HG02571 (cell line): Measurements from ENCODE around the gene SDF2L1.
"Not testable (repeated sequence)": the region's sequence is repeated elsewhere in the genome, so short reads cannot be mapped to it uniquely, and the experiment has no call there.

ENCODE experiments used
- ATAC-seq: cut with Tn5 transposase; IDR thresholded peaks from one replicate; pipeline ENCODE4 v1.9.1; 2021; ENCODE audit warnings: mild to moderate bottlenecking, moderate library complexity; ENCODE audit not compliant: unreplicated experiment

SDF2L1 gene

DNA sequence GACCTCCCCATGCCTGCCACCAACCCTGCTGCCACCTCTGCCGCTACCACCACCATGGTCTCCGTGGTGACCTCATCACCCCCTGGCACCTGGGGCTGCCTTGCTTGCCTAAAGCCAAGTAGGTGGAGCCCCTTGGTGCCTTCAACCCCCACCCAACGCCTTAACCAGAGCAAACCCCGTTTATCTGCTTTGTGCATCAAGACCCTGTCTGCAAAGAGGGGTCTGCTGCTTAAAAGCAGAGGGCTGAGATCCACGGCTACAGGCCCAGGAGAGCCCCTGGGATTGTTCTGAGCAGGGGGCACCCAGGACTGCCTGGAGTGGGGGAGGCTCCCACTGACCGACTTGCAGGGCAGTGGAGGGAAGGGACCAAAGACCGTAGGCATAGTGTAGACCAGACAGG lies 18.8 kb downstream of the SDF2L1 start:
- ATAC-seq, result no peak

DNA sequence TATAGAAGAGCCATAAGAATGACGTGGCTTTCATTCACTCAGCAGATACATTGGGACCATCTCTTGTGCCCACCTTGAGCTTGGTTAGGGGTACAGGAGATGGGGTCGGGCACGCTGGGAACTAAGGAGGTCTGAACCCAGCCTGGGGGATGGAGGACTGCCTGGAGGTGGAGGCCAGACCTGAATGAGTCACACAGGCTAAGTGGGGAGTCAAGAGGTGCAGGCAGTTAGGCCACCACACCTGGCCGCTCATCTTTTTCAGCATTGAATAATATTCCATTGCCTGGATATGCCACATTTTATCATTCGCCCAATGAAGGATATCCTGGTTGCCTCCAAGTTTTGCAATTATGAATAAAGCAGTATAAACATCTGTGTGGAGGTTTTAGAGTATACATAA lies 19.9 kb downstream of the SDF2L1 start:
- no peak for ATAC-seq

DNA sequence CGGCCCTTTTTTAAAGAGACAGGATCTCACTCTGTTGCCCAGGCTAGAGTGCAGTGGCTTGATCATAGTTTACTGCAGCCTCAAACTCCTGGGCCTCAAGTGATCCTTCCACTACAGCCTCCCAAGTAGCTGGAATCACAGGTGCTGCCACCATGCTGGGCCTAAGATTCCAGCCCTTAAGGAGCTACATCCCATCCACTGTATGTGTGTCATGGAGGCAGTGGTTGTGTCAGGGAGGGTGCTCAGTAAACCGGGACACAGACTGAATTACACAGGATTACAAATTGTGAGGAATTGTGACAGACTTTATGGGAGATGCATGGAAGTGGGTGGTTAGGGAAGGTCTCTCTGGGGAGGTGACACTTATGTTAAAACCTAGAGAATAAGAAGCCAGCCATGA lies 21.6 kb downstream of the SDF2L1 start:
- ATAC-seq, result no peak

DNA sequence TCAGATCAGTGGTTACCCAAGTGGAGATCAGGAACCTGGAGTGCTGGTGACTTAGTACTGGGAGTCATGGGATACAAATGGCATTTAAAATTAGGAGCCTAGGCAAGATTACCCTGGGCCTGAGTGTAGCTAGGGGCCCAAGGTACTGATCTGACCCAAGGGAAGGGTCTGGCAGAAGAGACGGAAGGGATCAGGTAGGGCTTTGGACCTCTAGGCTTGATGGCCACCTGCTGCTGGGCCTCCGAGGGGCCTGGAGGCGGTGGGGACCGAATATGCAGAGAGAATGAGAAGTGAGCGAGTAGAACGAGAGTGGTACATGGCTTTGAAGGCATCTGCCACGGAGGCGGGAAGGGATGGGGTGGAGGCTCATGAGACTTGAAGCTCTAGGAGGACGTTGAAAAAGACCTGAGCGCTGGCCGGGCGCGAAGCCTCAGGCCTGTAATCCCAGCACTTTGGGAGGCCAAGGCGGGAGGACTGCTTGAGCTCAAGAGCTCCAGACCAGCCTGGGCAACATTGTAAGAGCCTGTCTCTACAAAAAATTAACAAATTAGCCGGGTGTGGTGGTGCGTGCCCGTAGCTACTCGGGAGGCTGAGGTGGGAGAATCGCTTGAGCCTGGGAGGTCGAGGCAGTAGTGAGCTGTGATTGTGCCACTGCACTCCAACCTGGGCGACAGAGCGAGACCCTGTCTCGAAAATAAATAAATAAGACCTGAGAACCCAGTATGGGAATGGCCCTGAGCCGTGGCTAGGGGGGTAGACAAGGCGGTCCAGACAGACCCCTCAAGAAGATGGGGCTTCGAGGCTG lies 23.1 kb downstream of the SDF2L1 start:
- ATAC-seq, result no peak

DNA sequence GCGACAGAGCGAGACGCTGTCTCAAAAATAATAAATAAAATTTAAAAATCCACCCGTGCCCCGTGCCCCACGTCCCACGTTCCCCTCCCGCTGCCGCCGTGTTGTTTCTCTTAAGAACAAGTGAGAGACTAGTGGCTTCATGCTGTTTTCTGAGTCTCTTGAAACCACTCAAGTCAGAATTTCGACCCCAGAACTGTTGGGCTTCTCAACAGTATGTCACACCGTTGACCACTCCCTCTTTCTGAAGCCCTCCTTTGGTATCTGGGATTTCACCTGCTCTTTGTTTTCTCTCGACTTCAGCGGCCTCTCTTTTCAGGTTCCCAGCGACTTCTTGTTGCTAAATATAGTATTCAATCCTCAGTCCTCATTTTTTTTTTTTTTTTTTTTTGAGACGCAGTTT lies 24.7 kb downstream of the SDF2L1 start:
- ATAC-seq, result no peak

DNA sequence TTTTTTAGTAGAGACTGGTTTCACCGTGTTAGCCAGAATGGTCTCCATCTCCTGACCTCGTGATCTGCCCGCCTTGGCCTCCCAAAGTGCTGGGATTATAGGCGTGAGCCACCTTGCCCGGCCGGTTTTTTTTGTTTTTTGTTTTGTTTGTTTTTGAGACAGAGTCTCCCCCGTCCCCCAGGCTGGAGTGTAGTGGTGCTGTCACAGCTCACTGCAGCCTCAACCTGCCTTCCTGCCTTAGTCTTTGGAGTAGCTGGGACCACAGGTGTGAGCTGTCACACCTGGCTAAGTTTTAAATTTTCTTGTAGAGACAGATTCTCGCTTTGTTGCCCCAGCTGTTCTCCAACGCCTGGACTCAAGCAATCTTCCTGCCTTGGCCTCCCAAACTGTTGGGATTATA lies 26.9 kb downstream of the SDF2L1 start:
- ATAC-seq, result no peak

DNA sequence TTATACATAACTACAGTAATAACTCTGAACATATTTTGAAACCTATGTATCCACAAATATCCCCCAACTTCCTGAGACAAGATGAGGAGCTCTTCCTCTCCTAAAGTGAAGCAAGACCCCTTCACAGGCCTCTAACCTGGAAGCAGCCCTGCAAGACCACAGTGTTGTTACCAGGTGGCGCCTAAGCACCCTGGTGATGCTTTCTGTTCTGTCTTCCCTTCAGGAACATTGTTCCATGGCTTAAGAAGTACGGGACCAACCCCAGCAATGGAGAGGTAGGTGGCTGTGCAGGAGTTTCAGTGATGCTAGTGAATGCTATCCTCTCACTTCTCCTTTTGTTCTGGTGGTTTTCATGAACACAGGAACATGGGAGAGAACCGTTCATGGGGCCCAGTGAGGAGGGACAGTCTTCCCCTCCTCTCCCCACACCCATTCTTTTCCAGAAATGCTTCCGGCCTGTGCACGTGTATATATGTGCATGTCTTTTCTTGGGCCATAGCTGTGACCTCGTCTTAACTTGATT lies 30.1 kb downstream of the SDF2L1 start:
- ATAC-seq, result no peak

DNA sequence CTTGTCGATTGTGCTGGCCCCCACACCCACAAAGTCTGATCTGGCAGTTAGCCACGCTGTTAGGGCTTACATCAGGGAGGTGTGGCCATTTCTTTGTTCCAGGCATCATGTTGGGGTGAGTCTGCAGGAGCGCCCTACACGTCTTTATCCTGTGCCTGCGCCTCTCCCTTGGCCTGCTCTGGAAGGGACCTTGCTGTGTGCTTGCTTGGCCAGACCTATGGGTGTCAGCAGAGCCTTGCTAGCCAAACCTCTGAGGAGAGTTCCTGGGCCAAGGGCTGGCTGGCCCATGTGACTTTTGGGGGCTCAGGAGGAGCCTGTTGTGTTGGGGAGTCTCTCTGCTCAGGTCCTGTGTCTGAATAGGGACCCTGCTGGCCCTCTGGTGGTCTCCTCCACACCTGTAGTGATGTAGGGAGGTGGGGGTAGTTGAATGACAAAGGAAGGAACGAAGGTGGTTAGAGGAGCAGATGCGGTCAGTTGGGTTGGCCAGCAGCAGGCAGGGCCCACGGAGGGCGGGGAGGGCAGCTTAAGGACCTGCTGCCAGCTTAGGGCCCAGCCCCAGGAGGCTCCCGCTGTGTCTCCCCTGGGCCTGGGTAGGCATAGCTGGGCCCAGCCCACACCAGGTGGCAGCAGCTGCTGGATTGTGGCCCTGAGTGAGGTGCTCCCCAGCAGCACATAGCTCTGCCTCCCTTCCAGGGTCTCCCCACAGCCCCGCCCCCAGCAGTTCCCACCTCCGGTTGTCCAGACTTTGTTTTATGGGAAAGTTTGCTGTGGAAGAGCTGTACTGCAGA lies 31.6 kb downstream of the SDF2L1 start:
- ATAC-seq, result no peak

DNA sequence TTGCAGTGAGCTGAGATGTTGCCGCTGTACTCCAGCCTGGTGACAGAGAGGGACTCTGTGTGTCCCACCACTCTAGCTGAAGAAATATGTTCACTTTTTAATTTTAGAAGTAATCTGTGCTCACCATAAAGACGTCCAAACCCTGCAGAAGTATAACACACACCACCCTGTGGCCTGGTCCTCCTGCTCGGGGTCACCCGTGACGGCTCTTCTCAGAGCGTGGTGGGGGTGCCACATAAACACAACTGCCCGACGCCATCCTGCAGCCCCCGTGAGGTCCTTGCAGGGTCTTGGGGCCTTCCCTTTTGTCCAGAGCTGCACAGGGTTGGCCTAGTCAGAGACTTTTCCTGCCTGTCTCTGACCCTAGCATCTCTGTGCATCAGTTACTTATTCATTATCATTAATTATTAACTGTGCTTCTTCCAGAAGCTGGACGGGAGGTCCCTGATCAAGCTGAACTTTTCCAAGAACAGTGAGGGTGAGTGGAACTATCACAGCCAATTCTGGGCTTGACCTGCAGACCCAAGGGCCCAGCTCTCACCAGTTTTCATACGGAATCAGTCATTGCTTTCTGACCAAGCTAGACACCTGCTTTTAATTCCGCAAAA lies 32.6 kb downstream of the SDF2L1 start:
- no peak for ATAC-seq

DNA sequence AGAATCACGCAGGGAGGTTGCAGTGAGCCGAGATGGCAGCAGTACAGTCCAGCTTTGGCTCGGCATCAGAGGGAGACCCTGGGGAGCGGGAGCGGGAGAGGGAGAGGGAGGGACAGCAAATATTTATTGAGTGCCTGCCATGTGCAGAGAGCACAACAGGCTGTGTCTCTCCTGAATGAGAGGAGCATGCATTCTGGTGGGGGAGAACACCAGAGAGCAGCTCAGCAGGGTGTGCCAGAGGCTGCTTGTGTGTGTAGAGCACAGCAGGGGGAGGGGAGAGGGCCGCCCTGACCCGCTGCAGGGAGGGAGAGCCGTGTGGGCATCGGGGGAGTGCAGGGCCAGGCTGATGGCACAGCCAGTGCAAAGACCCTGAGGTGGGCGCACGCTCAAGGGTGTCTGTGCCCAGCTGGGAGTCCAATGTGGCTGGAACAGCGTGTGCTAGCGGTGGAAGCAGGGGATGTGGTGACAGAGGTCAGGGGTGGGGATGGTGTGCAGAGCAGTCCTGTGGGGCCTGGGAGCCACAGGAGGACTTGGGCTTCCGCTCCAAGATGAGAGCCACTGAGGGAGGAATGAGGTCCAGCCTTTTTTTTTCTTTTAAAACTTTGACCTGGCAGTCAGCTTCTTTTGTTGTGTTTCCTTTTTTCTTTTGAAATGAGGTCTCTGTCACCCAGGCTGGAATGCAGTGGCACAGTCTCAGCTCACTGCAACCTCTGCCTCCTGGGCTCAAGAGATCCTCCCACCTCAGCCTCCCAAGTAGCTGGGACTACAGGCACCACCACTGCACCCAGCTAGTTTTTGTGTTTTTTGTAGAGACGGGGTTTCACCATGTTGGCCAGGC lies 35.7 kb downstream of the SDF2L1 start:
- no peak for ATAC-seq

DNA sequence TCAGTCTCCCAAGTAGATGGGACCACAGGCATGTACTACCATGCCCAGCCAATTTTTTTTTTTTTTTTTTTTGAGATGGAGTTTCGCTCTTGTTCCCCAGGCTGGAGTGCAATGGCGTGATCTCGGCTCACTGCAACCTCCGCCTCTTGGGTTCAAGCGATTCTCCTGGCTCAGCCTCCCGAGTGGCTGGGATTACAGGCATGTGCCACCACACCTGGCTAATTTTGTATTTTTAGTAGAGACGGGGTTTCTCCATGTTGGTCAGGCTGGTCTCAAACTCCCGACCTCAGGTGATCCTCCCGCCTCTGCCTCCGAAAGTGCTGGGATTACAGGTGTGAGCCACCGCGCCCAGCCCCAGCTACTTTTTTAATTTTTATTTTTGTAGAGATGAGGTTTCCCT lies 36.7 kb downstream of the SDF2L1 start:
- not testable (repeated sequence) for ATAC-seq

DNA sequence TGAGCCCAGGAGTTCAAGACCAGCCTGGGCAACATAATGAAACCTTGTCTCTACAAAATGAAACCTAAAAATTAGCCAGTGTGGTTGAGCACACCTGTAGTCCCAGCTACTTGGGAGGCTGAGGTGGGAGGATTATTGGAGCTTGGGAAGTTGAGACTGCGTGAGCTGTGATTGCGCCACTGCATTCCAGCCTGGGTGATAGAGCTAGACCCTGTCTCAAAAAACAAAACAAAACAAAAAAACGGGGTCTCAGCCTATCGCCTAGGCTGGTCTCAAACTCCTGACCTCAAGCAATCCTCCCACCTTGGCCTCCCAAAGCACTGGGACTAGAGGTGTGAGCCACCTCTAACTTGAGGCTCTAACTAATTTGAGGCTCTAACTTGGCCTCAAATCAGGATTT lies 37.3 kb downstream of the SDF2L1 start:
- no peak for ATAC-seq

DNA sequence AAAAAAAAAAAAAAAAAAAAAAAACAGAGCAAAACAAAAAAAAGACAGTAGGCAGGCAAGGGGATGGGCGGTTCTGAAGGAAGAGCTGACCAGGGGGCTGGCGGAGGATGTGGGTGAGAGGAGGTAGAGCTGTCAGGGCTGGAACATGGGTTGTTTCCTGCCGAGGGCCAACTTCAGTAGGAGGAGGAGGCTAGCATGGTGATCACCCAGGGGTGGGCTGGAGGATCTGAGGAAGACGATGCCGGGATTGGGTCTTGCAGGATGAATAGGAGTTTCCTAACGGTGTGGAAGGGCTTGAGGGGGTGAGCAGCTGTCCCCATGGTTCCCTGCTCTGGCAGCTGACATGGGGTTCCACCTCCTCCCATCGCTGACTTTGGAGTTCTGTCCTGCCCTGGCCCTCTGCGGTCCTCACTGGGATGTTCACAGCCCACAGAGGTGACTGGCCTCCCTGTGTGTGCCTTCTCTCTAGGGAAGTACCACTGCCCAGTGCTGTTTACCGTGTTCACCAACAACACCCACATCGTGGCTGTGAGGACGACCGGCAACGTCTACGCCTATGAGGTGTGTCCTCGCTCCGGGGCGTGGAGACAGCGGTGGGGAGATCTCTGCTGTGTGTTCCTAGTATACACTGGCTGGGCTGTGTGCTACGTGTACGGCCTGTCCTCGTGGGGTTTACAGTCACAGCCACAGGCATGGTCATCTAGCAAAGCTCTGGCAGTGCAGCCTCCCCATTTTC lies 38.9 kb downstream of the SDF2L1 start:
- ATAC-seq, result no peak

DNA sequence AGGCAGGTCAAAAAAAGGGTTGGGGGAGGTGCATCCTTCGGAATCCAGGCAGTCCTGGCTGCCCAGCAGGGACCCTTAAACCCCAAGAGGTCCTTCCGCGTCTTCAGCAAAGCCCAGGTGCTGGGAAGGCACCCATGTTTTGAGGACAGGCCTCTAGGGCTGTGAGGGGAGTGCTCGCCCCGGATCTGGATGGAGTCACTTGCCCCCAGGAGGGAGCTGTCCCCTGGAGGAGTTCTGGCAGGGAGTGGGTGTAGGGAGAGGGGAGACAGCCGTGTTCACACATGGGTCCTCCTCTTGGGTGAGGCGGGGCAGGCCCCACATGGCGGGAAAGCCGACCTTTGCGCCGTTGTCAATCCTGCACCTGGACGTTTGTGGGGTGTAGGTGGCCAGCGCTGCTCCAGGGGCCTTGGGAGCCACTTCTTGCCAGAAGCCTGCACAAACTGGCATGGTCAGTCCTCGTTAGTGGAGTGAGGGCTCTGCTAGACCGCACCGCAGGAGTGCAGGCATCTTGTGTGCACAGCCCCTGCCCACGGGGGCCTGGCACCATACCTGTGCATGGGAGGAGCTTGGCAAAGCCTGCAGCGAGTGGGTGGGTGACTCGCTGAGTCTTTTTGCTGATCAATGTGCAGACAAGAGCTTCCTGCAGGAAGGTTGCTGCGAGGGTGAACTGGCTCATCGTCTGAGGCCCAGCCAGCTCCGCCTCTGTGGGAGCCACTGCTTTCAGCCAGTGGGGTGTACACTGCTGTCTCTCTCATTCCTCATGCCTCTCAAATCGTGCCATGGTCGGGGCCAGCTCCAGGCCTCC lies 39.7 kb downstream of the SDF2L1 start:
- no peak for ATAC-seq

DNA sequence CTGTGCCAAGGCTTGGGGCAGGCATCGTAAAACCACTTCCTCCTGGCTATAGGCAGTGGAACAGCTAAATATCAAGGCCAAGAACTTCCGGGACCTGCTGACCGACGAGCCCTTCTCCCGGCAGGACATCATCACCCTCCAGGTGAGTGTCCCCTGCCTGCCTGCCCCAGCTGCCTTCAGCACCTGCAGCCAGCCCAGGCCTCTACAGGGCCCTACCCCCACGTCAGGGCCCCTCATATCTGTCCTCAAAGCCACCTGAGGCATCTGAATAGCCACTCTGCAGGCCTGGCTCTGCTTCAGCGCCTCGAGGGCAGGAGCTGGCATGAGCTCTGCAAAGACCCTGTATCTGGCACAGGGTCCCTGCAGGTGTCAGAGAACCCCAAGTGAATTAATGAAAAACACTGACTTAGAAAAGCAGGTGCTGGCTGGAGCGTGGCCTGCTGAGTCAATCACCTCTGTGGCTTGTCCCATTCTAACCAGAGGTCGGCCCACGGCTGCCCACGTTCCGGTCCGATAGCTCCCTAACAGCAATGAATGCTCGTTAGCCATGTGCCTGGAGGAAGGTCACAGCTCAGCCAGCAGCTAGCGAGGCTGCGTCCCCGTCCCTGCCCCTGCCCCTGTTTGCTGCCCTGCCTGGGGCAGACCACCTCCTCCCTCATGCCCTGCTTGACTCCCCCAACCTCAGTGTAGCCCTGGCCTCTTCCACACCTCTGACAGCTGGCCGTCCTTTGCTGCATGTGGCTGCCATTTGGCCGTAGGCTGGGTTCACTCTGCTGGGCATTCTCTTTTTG lies 40.5 kb downstream of the SDF2L1 start:
- ATAC-seq, result no peak

DNA sequence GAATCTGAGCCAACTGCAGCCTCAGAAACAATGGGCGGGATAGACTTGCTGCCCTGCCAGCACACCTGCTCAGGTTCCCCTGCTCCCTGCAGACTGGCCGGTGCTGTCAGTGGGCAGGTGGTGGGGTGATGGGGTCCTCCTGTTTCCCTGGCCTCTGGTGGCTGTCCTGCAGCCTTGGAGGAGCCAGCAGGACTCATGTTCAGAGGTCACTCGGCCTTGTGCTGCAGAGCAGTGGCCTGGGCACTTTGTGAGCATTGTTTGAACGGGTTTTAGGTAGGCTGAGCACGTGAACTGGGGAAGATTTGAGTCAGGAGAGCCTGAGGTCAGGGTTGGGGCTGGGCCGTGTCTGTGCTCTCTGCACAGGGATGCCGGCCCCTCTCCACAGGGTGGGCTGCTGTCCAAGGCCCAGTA lies 41.3 kb downstream of the SDF2L1 start:
- no peak for ATAC-seq

DNA sequence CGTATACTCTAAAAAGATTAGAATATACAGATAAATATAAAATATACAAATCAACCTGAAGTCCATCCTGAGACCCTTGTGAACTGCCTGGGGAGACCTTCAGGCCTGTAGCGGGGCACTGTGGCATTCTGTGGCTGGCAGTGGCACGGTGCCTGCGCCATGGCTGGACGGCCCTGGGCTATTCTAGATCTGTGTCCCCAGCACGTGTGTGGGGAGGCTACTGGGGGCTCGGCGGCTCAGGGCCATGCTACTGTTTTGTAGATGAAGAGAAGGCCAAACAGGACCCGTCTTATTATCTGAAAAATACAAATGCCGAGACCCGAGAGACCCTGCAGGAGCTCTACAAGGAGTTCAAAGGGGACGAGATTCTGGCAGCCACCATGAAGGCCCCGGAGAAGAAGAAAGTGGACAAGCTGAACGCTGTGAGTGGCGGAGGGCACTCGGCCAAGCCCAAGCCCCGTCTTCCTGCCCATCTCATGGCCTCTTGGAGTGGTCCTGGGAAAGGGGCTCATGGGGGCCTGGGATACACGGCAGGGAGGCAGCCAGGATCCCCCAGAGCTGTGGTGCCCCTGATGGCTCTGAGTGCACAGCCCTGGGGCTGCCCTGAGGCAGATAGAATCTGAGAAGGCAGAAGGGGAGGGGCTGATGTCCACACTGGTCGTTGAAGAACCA lies 42.5 kb downstream of the SDF2L1 start:
- ATAC-seq, result no peak

DNA sequence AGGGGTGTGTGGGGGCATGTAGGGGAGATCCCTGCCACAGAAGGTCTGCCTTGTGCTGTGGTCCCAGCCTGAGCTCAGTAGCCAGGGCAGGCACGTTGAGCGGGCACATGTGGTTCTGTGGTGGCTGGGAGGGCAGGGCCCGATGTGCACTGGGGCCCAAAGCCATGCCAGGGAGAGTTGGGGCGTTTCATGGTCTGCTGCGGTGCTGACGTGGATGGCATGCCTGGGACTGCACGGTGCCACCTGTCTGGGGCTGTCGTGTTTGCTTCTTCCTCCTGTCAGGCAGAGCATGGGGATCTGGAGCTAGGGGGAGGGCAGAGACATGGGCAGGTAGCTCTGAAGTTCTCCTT lies 43.0 kb downstream of the SDF2L1 start:
- no peak for ATAC-seq
